Keratinocyte (primary cell): ENCODE measurements around the gene TMCO4. TPM values are rescaled to one million over a fixed set of nuclear protein-coding genes. Genes with fewer than 3 reads are reported as not detected.
"Not testable (repeated sequence)": the region's sequence is repeated elsewhere in the genome, so short reads cannot be mapped to it uniquely, and the experiment has no call there.

Experiments used
- DNase-seq: peaks from one replicate; pipeline ENCODE4 v3.0.0-alpha.2; 2011; ENCODE audit warnings: low read depth, missing footprints, low spot score
- FAIRE-seq: peaks from 2 replicates; lab custom pipeline; 2011; peaks lifted over from hg19 to GRCh38; lab: Jason Lieb, UNC
- H2AFZ ChIP-seq: 2 replicates; pipeline ENCODE4 v1.6.0; 2012; ENCODE audit warnings: low read length, control low read depth, inconsistent platforms; ENCODE audit not compliant: control insufficient read depth
- H3K27ac ChIP-seq: 2 replicates; pipeline ENCODE4 v1.5.1; 2011; ENCODE audit warnings: low read length; ENCODE audit not compliant: control insufficient read depth, insufficient read depth
- H3K27me3 ChIP-seq: 3 replicates; pipeline ENCODE4 v1.6.0; 2011; ENCODE audit warnings: low read length; ENCODE audit not compliant: control insufficient read depth, insufficient read depth; ENCODE audit errors: extremely low read depth
- H3K36me3 ChIP-seq, 2 experiments: 2 replicates in 1 of 2; 3 replicates in 1 of 2; pipeline ENCODE4 v1.5.1; 2011; ENCODE audit warnings: low read length in 2 of 2, mild to moderate bottlenecking in 1 of 2; ENCODE audit not compliant: control insufficient read depth in 2 of 2, insufficient read depth in 2 of 2; ENCODE audit errors: extremely low read depth in 1 of 2
- H3K4me1 ChIP-seq: 3 replicates; pipeline ENCODE4 v1.5.1; 2011; ENCODE audit warnings: low read length; ENCODE audit not compliant: control insufficient read depth, insufficient read depth; ENCODE audit errors: extremely low read depth
- H3K4me2 ChIP-seq: 3 replicates; pipeline ENCODE4 v1.6.0; 2011; ENCODE audit warnings: low read depth, low read length; ENCODE audit not compliant: control insufficient read depth, insufficient read depth; ENCODE audit errors: extremely low read depth
- H3K4me3 ChIP-seq, 3 experiments: fragments of 200-600 bp in 1 of 3; sonication (generic) in 1 of 3; 2 replicates in 2 of 3; 3 replicates in 1 of 3; pipeline ENCODE4 v1.5.1; 2011 to 2016; ENCODE audit warnings: low read length in 3 of 3, mild to moderate bottlenecking in 3 of 3, control low read depth in 2 of 3, inconsistent platforms in 1 of 3, low read depth in 1 of 3, mixed read lengths in 1 of 3, mixed run types in 1 of 3, moderate library complexity in 1 of 3; ENCODE audit not compliant: control insufficient read depth in 2 of 3, insufficient read depth in 2 of 3; ENCODE audit errors: extremely low read depth in 1 of 3
- H3K79me2 ChIP-seq: 2 replicates; pipeline ENCODE4 v1.6.0; 2012; ENCODE audit warnings: low read length; ENCODE audit not compliant: control insufficient read depth, insufficient read depth
- H3K9ac ChIP-seq: 3 replicates; pipeline ENCODE4 v1.6.0; 2011; ENCODE audit warnings: low read length; ENCODE audit not compliant: control insufficient read depth, insufficient read depth; ENCODE audit errors: extremely low read depth
- H3K9me1 ChIP-seq: 3 replicates; pipeline ENCODE4 v1.6.0; 2011; ENCODE audit warnings: low read length; ENCODE audit not compliant: control insufficient read depth, insufficient read depth; ENCODE audit errors: extremely low read depth
- H3K9me3 ChIP-seq: 2 replicates; pipeline ENCODE4 v1.5.1; 2012; ENCODE audit warnings: low read depth, low read length; ENCODE audit not compliant: control insufficient read depth
- H4K20me1 ChIP-seq: 3 replicates; pipeline ENCODE4 v1.6.0; 2011; ENCODE audit warnings: low read length; ENCODE audit not compliant: control insufficient read depth, insufficient read depth; ENCODE audit errors: extremely low read depth
- CTCF ChIP-seq, 3 experiments: IDR thresholded peaks in 1 of 3; conservative IDR thresholded peaks in 1 of 3; optimal IDR thresholded peaks in 1 of 3; 2 replicates in 2 of 3; 3 replicates in 1 of 3; pipeline versions ENCODE3 to v1.5.1; 2011; ENCODE audit warnings: low read length in 3 of 3, mild to moderate bottlenecking in 3 of 3, moderate library complexity in 2 of 3, control low read depth in 1 of 3, inconsistent platforms in 1 of 3; ENCODE audit not compliant: insufficient read depth in 2 of 3; ENCODE audit errors: extremely low read depth in 1 of 3
- EZH2 ChIP-seq: IDR thresholded peaks from one replicate; pipeline ENCODE4 v1.6.1; 2012; ENCODE audit warnings: inconsistent platforms, mild to moderate bottlenecking, low read length, moderate library complexity
- dilution Hi-C: fragments of 300-500 bp; cut with MboI; formaldehyde crosslinking; loops from one replicate; pipeline ENCODE4 v1.7.0; 2020; ENCODE audit warnings: low sequenced_read_pairs; ENCODE audit not compliant: extremely low pct_ligation_motif_present
- polyA plus RNA-seq, 5 experiments: library from polyadenylated mRNA; depleted of rRNA in 3 of 5; stranded (reverse) in 3 of 5; stranded (forward) in 1 of 5; unstranded in 1 of 5; fragments of >200 nt; gene quantifications; 1 replicate in 1 of 5; 2 replicates in 3 of 5; 3 replicates in 1 of 5; pipeline versions ENCODE4 v1.2.1 to v1.2.3, GENCODE V29; 2011 to 2012; ENCODE audit warnings: missing spikeins in 2 of 5, low read depth in 1 of 5, low replicate concordance in 1 of 5

The TMCO4 gene
- polyA plus RNA-seq, 1 donor (not counting 4 experiments of a cell fraction or from before 2014, with no cell fraction given): 1.2 TPM

GRCh38 chr1:19636065-19636464 is 163.7 kb downstream of the TMCO4 start:
- no peak overlapping the region for H3K4me3 ChIP-seq
- no peak overlapping the region for H3K9ac ChIP-seq
- H3K9me1 ChIP-seq: no peaks in the 10 kb centered on the region
- no peak overlapping the region for H3K27ac ChIP-seq
- H3K4me2 ChIP-seq: no peak overlapping the region
- H3K9me3 ChIP-seq: no peaks in the 10 kb centered on the region
- H3K27me3 ChIP-seq: no peaks in the 10 kb centered on the region
- no peaks in the 10 kb centered on the region for H3K36me3 ChIP-seq
- DNase-seq (no peak), FAIRE-seq (no peak)
- H3K4me1 ChIP-seq: peaks cover 17% of the 10 kb centered on the region
- TF ChIP-seq CTCF (optimal IDR thresholded peaks at IDR 0.05 in 1 of 3, IDR thresholded peaks at IDR 0.05 in 1 of 3, conservative IDR thresholded peaks at IDR 0.05 in 1 of 3; ENCODE audit: extremely low read depth in 1 of 3, insufficient read depth in 2 of 3, low read length in 3 of 3) (no peak), EZH2 (no peak)
- H4K20me1 ChIP-seq: no peaks in the 10 kb centered on the region
- dilution Hi-C loops: loop anchor here (25.0 kb wide), 1 partner anchor 199 kb away; no protein-coding TSS in a partner anchor
- H3K79me2 ChIP-seq: no peaks in the 10 kb centered on the region
- H2AFZ ChIP-seq: no peak overlapping the region

- no peak overlapping the region for H3K9ac ChIP-seq
- H2AFZ ChIP-seq: no peak overlapping the region
- no peak for DNase-seq
- no peaks in the 10 kb centered on the region for H3K36me3 ChIP-seq
- H3K4me1 ChIP-seq: peaks cover 15% of the 10 kb centered on the region
- H3K79me2 ChIP-seq: no peaks in the 10 kb centered on the region
- FAIRE-seq: peak; percentile 9
- H3K27me3 ChIP-seq: no peaks in the 10 kb centered on the region
- dilution Hi-C loops: loop anchor here (25.0 kb wide), 1 partner anchor 198 kb away; no protein-coding TSS in a partner anchor
- no peaks in the 10 kb centered on the region for H3K9me1 ChIP-seq
- no peaks in the 10 kb centered on the region for H3K9me3 ChIP-seq
- TF ChIP-seq EZH2 (no peak), CTCF (optimal IDR thresholded peaks at IDR 0.05 in 1 of 3, IDR thresholded peaks at IDR 0.05 in 1 of 3, conservative IDR thresholded peaks at IDR 0.05 in 1 of 3; ENCODE audit: extremely low read depth in 1 of 3, insufficient read depth in 2 of 3, low read length in 3 of 3) (no peak)
- H4K20me1 ChIP-seq: no peaks in the 10 kb centered on the region
- H3K4me3 ChIP-seq: no peak overlapping the region
- no peak overlapping the region for H3K4me2 ChIP-seq
- H3K27ac ChIP-seq: no peak overlapping the region
Measured at GRCh38 chr1:19635646-19636045, 164.1 kb downstream of the TMCO4 start.

GRCh38 chr1:19635064-19635463 is 164.7 kb downstream of the TMCO4 start:
- not testable (repeated sequence) for H3K9ac ChIP-seq, H3K4me2 ChIP-seq, H3K27ac ChIP-seq, H2AFZ ChIP-seq, FAIRE-seq, H3K9me3 ChIP-seq, H3K27me3 ChIP-seq, H4K20me1 ChIP-seq, H3K4me1 ChIP-seq, H3K4me3 ChIP-seq, H3K36me3 ChIP-seq, DNase-seq, H3K9me1 ChIP-seq, H3K79me2 ChIP-seq
- dilution Hi-C loops: loop anchor here (25.0 kb wide), 1 partner anchor 198 kb away; no protein-coding TSS in a partner anchor
